Mesenchymal stem cell (in vitro differentiated cells and primary cell): ENCODE measurements around the gene TMEM196. TPM values are rescaled to one million over a fixed set of nuclear protein-coding genes. Genes with fewer than 3 reads are reported as not detected.
A peak's percentile ranks its signal among the peaks of the same experiment; 100 is the strongest.

ENCODE experiments used
- DNase-seq: peaks from one replicate; pipeline ENCODE4 v3.0.0-alpha.2; 2013
- H2AFZ ChIP-seq: one replicate; pipeline ENCODE4 v1.6.1; 2013; ENCODE audit warnings: low read depth, mild to moderate bottlenecking, control low read depth, inconsistent platforms, low read length, moderate library complexity
- H2AK5ac ChIP-seq: 2 replicates; pipeline ENCODE4 v1.6.1; 2013; ENCODE audit warnings: low read length, moderate library complexity, mild to moderate bottlenecking, inconsistent platforms; ENCODE audit not compliant: severe bottlenecking
- H2BK120ac ChIP-seq: one replicate; pipeline ENCODE4 v1.6.1; 2013; ENCODE audit warnings: low read depth, mild to moderate bottlenecking, inconsistent platforms, low read length, moderate library complexity
- H2BK12ac ChIP-seq, 2 experiments: one replicate each; pipeline ENCODE4 v1.6.1; 2013; ENCODE audit warnings: inconsistent platforms in 2 of 2, low read length in 2 of 2, mild to moderate bottlenecking in 2 of 2, moderate library complexity in 2 of 2, control low read depth in 1 of 2
- H2BK15ac ChIP-seq: one replicate; pipeline ENCODE4 v1.6.1; 2013; ENCODE audit warnings: mild to moderate bottlenecking, low read depth, inconsistent platforms; ENCODE audit not compliant: poor library complexity, severe bottlenecking
- H2BK5ac ChIP-seq: 2 replicates; pipeline ENCODE4 v1.6.1; 2013; ENCODE audit warnings: low read depth, mild to moderate bottlenecking, low read length, control low read depth, inconsistent platforms; ENCODE audit not compliant: poor library complexity, severe bottlenecking
- H3K14ac ChIP-seq, 2 experiments: one replicate each; pipeline ENCODE4 v1.6.1; 2013; ENCODE audit warnings: inconsistent platforms in 2 of 2, low read length in 2 of 2, control low read depth in 1 of 2, mild to moderate bottlenecking in 1 of 2, moderate library complexity in 1 of 2
- H3K18ac ChIP-seq, 2 experiments: one replicate each; pipeline ENCODE4 v1.6.1; 2013; ENCODE audit warnings: inconsistent platforms in 2 of 2, low read length in 2 of 2, control low read depth in 1 of 2, low read depth in 1 of 2, mild to moderate bottlenecking in 1 of 2
- H3K23ac ChIP-seq, 2 experiments: one replicate each; pipeline ENCODE4 v1.6.1; 2013; ENCODE audit warnings: inconsistent platforms in 2 of 2, low read length in 2 of 2, mild to moderate bottlenecking in 2 of 2, moderate library complexity in 2 of 2, control low read depth in 1 of 2
- H3K27ac ChIP-seq: 2 replicates; pipeline ENCODE4 v1.5.1; 2013; ENCODE audit warnings: mild to moderate bottlenecking, moderate library complexity, low read length, control low read depth, inconsistent platforms; ENCODE audit not compliant: poor library complexity, severe bottlenecking
- H3K27me3 ChIP-seq, 2 experiments: 2 replicates each; pipeline versions ENCODE4 v1.6.1 to v1.7.0; 2013; ENCODE audit warnings: low read length in 2 of 2, mild to moderate bottlenecking in 2 of 2, moderate library complexity in 2 of 2, control low read depth in 1 of 2, inconsistent platforms in 1 of 2; ENCODE audit not compliant: control insufficient read depth in 1 of 2, insufficient read depth in 1 of 2
- H3K36me3 ChIP-seq, 2 experiments: 2 replicates each; pipeline versions ENCODE4 v1.6.1 to v1.7.0; 2013; ENCODE audit warnings: low read length in 2 of 2, control low read depth in 1 of 2, inconsistent platforms in 1 of 2, low read depth in 1 of 2, mild to moderate bottlenecking in 1 of 2; ENCODE audit not compliant: insufficient read depth in 2 of 2, control insufficient read depth in 1 of 2
- H3K4ac ChIP-seq, 2 experiments: one replicate each; pipeline ENCODE4 v1.6.1; 2013; ENCODE audit warnings: inconsistent platforms in 2 of 2, low read length in 2 of 2, mild to moderate bottlenecking in 2 of 2, moderate library complexity in 2 of 2, control low read depth in 1 of 2, low read depth in 1 of 2
- H3K4me1 ChIP-seq: 2 replicates; pipeline ENCODE4 v1.6.1; 2013; ENCODE audit warnings: low read depth, low read length, control low read depth; ENCODE audit not compliant: control insufficient read depth, insufficient read depth
- H3K4me2 ChIP-seq: 2 replicates; pipeline ENCODE4 v1.6.1; 2013; ENCODE audit warnings: low read length, mild to moderate bottlenecking, inconsistent platforms; ENCODE audit not compliant: poor library complexity, severe bottlenecking
- H3K4me3 ChIP-seq, 2 experiments: 2 replicates each; pipeline versions ENCODE4 v1.5.1 to v1.7.0; 2013; ENCODE audit warnings: low read length in 2 of 2, mild to moderate bottlenecking in 2 of 2, control low read depth in 1 of 2, low read depth in 1 of 2; ENCODE audit not compliant: insufficient read depth in 1 of 2
- H3K79me1 ChIP-seq: replicated peaks from 2 replicates; pipeline ENCODE4 v1.6.1; 2013; ENCODE audit warnings: mild to moderate bottlenecking, control low read depth, low read length, inconsistent platforms; ENCODE audit not compliant: poor library complexity, severe bottlenecking
- H3K9ac ChIP-seq: 2 replicates; pipeline ENCODE4 v1.7.0; 2013; ENCODE audit warnings: mild to moderate bottlenecking, low read length, moderate library complexity
- H3K9me3 ChIP-seq: 2 replicates; pipeline ENCODE4 v1.7.0; 2013; ENCODE audit warnings: mild to moderate bottlenecking, low read length; ENCODE audit not compliant: control insufficient read depth
- H4K8ac ChIP-seq: one replicate; pipeline ENCODE4 v1.6.1; 2013; ENCODE audit warnings: inconsistent platforms, mild to moderate bottlenecking, low read length, moderate library complexity
- H4K91ac ChIP-seq: one replicate; pipeline ENCODE4 v1.6.1; 2013; ENCODE audit warnings: mild to moderate bottlenecking, low read length, inconsistent platforms
- WGBS: methylation state at CpG from one replicate; pipeline ENCODE4 v1.1.7; 2013; ENCODE audit warnings: mixed read lengths; 5-methylcytosine and 5-hydroxymethylcytosine counted together
- polyA plus RNA-seq, 2 experiments: library from polyadenylated mRNA; stranded (reverse); fragments of 200-250 nt; gene quantifications; one replicate each; pipeline ENCODE4 v1.2.3, GENCODE V29; 2013

The TMEM196 gene
- 0.06 TPM for polyA plus RNA-seq (2013, experiment 1 of 2)
- not detected for polyA plus RNA-seq (2013, experiment 2 of 2)

GRCh38 chr7:19772841-19773760 is at the start of gene TMEM196:
Gene TMEM196 (minus strand): TSS chr7:19773617. CDS start chr7:19772696, 921 bp downstream.
- Histone ChIP-seq H3K27me3 (peaks cover 0 to 31% of the 10 kb centered on the region in 2 experiments), H3K4ac (no peak within 1 kb of the TSS), H2BK12ac (no peak within 1 kb of the TSS), H3K23ac (peak within 1 kb of the TSS in 1 of 2 experiments; percentile 46), H3K9me3 (no peaks in the 10 kb centered on the region), H2BK15ac (no peak within 1 kb of the TSS), H3K4me3 (peak within 1 kb of the TSS; percentile 53 to 76), H3K79me1 (no peaks in the 10 kb centered on the region), H2AK5ac (no peak within 1 kb of the TSS), H4K8ac (no peak within 1 kb of the TSS), H3K18ac (no peak within 1 kb of the TSS), H2AFZ (no peak within 1 kb of the TSS), H3K14ac (peak within 1 kb of the TSS in 1 of 2 experiments; percentile 7), H2BK5ac (no peak within 1 kb of the TSS), H3K9ac (peak within 1 kb of the TSS; percentile 11), H2BK120ac (no peak within 1 kb of the TSS), H3K4me2 (peak within 1 kb of the TSS; percentile 98), H3K36me3 (no peaks in the 10 kb centered on the region), H3K4me1 (peaks cover 13% of the 10 kb centered on the region), H4K91ac (no peak within 1 kb of the TSS), H3K27ac (no peak within 1 kb of the TSS)
- 2% methylated on average over 41 of the region's 49 CpGs for WGBS
- DNase-seq, result peak; percentile 37

DNA sequence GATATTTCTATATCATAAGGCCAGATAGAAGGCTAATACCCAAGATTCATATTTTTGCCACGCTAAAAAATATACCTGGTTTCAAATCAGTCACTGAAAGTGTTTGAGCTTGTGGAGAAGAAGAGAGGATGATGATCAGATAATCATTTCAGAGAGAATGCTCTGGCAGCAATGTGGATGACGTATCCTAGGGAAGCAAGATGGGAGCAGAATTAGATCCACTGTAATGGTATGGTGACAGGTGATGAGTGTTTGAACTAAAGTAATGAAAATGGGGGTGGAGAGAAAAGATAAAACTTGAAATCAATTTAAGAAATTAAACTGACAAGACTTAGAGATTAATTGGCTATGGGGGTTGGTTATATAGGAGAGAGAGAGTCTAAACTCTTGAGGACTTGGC is 42.7 kb upstream of the TMEM196 start:
- Histone ChIP-seq H2BK120ac (no peak overlapping the region), H3K27ac (no peak overlapping the region), H3K79me1 (no peaks in the 10 kb centered on the region), H2AK5ac (no peak overlapping the region), H3K14ac (no peak overlapping the region), H3K4me1 (no peaks in the 10 kb centered on the region), H2BK15ac (no peak overlapping the region), H3K23ac (no peak overlapping the region), H2BK5ac (no peak overlapping the region), H2BK12ac (no peak overlapping the region), H3K18ac (no peak overlapping the region), H2AFZ (no peak overlapping the region), H3K9me3 (no peaks in the 10 kb centered on the region), H3K4ac (no peak overlapping the region), H3K4me2 (no peak overlapping the region), H4K8ac (no peak overlapping the region), H4K91ac (no peak overlapping the region), H3K27me3 (no peaks in the 10 kb centered on the region), H3K36me3 (no peaks in the 10 kb centered on the region), H3K4me3 (no peak overlapping the region), H3K9ac (no peak overlapping the region)
- 81% methylated on average over 2 of the region's 2 CpGs for WGBS
- no peak for DNase-seq

DNA sequence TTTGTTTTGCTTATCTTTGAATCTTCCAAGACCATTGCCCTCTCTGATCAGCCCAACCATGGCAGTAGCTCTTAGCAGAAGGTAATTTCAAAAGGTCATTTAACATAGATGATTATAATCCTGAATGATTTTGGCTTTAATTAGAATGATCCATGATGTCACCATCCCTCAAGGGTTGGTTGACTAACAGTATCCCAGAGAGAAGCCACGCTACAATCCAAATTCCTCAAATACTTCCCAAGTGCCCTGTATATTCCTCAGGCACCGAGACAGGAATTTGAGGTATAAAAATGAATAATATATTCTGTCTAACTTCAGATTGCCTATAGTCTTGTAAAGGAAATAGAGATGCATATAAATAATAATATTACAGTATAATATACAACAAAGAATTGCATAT is 42.1 kb upstream of the TMEM196 start:
- Histone ChIP-seq H3K36me3 (no peaks in the 10 kb centered on the region), H2BK120ac (no peak overlapping the region), H3K23ac (no peak overlapping the region), H3K27me3 (no peaks in the 10 kb centered on the region), H3K4me3 (no peak overlapping the region), H4K91ac (no peak overlapping the region), H3K4me2 (no peak overlapping the region), H3K14ac (no peak overlapping the region), H2BK12ac (no peak overlapping the region), H3K79me1 (no peaks in the 10 kb centered on the region), H3K9me3 (no peaks in the 10 kb centered on the region), H2BK15ac (no peak overlapping the region), H3K27ac (no peak overlapping the region), H3K4ac (no peak overlapping the region), H4K8ac (no peak overlapping the region), H2AFZ (no peak overlapping the region), H3K9ac (no peak overlapping the region), H3K4me1 (no peaks in the 10 kb centered on the region), H2AK5ac (no peak overlapping the region), H3K18ac (no peak overlapping the region), H2BK5ac (no peak overlapping the region)
- no CpG with 5 or more reads among the region's 2 CpGs for WGBS
- no peak for DNase-seq

GRCh38 chr7:19814776-19815175 is 41.4 kb upstream of the TMEM196 start:
- no CpG with 5 or more reads among the region's 2 CpGs for WGBS
- no peak overlapping the region for H3K4me2 ChIP-seq
- H3K9ac ChIP-seq, result no peak overlapping the region
- no peak overlapping the region for H4K91ac ChIP-seq
- H3K18ac ChIP-seq, result no peak overlapping the region
- H4K8ac ChIP-seq, result no peak overlapping the region
- no peak overlapping the region for H3K4me3 ChIP-seq
- no peak overlapping the region for H3K27ac ChIP-seq
- no peak overlapping the region for H3K4ac ChIP-seq
- no peak overlapping the region for H2BK12ac ChIP-seq
- H2AK5ac ChIP-seq, result no peak overlapping the region
- H3K27me3 ChIP-seq, result no peaks in the 10 kb centered on the region
- no peak overlapping the region for H2BK5ac ChIP-seq
- H3K4me1 ChIP-seq, result no peaks in the 10 kb centered on the region
- no peaks in the 10 kb centered on the region for H3K79me1 ChIP-seq
- no peaks in the 10 kb centered on the region for H3K36me3 ChIP-seq
- no peaks in the 10 kb centered on the region for H3K9me3 ChIP-seq
- no peak for DNase-seq
- no peak overlapping the region for H3K23ac ChIP-seq
- no peak overlapping the region for H2BK120ac ChIP-seq
- no peak overlapping the region for H2BK15ac ChIP-seq
- H3K14ac ChIP-seq, result no peak overlapping the region
- H2AFZ ChIP-seq, result no peak overlapping the region
